Type B pancreatic cell (in vitro differentiated cells): ENCODE results near the gene LRR1. TPM values are rescaled to one million over a fixed set of nuclear protein-coding genes. Genes with fewer than 3 reads are reported as not detected.

ENCODE experiments used
- DNase-seq: peaks from one replicate; pipeline ENCODE4 v3.0.0; 2021; ENCODE audit warnings: mixed read lengths; ENCODE audit not compliant: unreplicated experiment; ENCODE audit errors: extremely low spot score
- H3K27ac Mint-ChIP-seq: 2 replicates; pipeline ENCODE4 v1.8.0; 2021; ENCODE audit warnings: mild to moderate bottlenecking, mixed read lengths
- H3K27me3 Mint-ChIP-seq: 2 replicates; pipeline ENCODE4 v1.8.0; 2021; ENCODE audit warnings: mixed read lengths
- H3K36me3 Mint-ChIP-seq: 2 replicates; pipeline ENCODE4 v1.8.0; 2021; ENCODE audit warnings: mixed read lengths
- H3K4me1 Mint-ChIP-seq: one replicate; pipeline ENCODE4 v1.8.0; 2021; ENCODE audit warnings: mixed read lengths; ENCODE audit not compliant: unreplicated experiment
- H3K4me3 Mint-ChIP-seq: 2 replicates; pipeline ENCODE4 v1.8.0; 2021; ENCODE audit warnings: mild to moderate bottlenecking, mixed read lengths
- H3K9me3 Mint-ChIP-seq: 2 replicates; pipeline ENCODE4 v1.8.0; 2021; ENCODE audit warnings: mixed read lengths
- CTCF ChIP-seq: fragments of 200-600 bp; sonication (generic); conservative IDR thresholded peaks from 2 replicates; pipeline ENCODE4 v1.5.0; 2021; ENCODE audit warnings: antibody characterized with exemption, mild to moderate bottlenecking
- total RNA-seq: library from RNA; stranded (reverse); gene quantifications from 2 replicates; pipeline ENCODE4 v1.2.1, GENCODE V29; 2021; ENCODE audit warnings: low replicate concordance

The LRR1 gene
- total RNA-seq, 1 donor from 2014 or later = 20.1 TPM

GRCh38 chr14:49637534-49638078 is 38.9 kb downstream of the LRR1 start:
- Mint-ChIP-seq H3K27me3 (no peaks in the 10 kb centered on the region), H3K9me3 (no peaks in the 10 kb centered on the region), H3K27ac (no peak overlapping the region), H3K4me3 (peak overlapping the region; percentile 24), H3K36me3 (peaks cover 27% of the 10 kb centered on the region), H3K4me1 (peaks cover 29% of the 10 kb centered on the region)
- DNase-seq = no peak
- TF ChIP-seq CTCF = no peak

GRCh38 chr14:49640540-49641417 is 42.0 kb downstream of the LRR1 start:
- no peaks in the 10 kb centered on the region for H3K27me3 Mint-ChIP-seq
- H3K27ac Mint-ChIP-seq = no peak overlapping the region
- no peaks in the 10 kb centered on the region for H3K9me3 Mint-ChIP-seq
- no peak overlapping the region for H3K4me3 Mint-ChIP-seq
- no peak for DNase-seq
- no peak for TF ChIP-seq CTCF
- H3K4me1 Mint-ChIP-seq = peaks cover 25% of the 10 kb centered on the region
- H3K36me3 Mint-ChIP-seq = peaks cover 23% of the 10 kb centered on the region

DNA sequence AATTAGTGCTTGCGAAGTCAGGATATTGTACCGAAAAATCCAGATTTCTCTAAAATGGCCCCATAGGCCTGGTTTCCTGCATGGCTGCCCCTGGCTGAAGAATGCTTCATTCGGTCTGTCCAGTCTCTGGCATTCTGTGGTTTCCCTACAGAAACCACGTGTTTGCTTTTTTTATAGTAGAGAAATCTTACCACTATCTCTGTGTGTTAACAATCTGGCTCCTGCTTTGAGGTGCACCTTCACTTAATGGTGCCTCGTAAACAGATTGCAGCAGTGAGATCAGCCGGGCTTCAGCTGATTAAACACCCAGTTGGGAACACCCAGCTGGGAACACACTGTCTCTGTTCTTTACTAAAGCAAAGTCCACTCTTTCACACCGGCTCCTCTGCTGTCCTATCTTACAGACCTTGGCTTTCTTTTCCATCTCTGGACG is 43.0 kb downstream of the LRR1 start:
- Mint-ChIP-seq H3K9me3 (no peaks in the 10 kb centered on the region), H3K4me3 (no peak overlapping the region), H3K4me1 (peaks cover 22% of the 10 kb centered on the region), H3K27me3 (no peaks in the 10 kb centered on the region), H3K27ac (peak overlapping the region; percentile 29), H3K36me3 (peaks cover 22% of the 10 kb centered on the region)
- no peak for DNase-seq
- TF ChIP-seq CTCF = no peak

- Mint-ChIP-seq H3K36me3 (peaks cover 21% of the 10 kb centered on the region), H3K27me3 (no peaks in the 10 kb centered on the region), H3K4me1 (peaks cover 19% of the 10 kb centered on the region), H3K27ac (peak overlapping the region; percentile 29), H3K4me3 (no peak overlapping the region), H3K9me3 (no peaks in the 10 kb centered on the region)
- no peak for TF ChIP-seq CTCF
- no peak for DNase-seq
These were observed 43.4 kb downstream of the LRR1 start for GRCh38 chr14:49642163-49642562.

GRCh38 chr14:49653508-49653907 is 54.8 kb downstream of the LRR1 start:
- H3K9me3 Mint-ChIP-seq = no peaks in the 10 kb centered on the region
- no peaks in the 10 kb centered on the region for H3K27me3 Mint-ChIP-seq
- DNase-seq = no peak
- TF ChIP-seq CTCF = no peak
- H3K4me1 Mint-ChIP-seq = no peaks in the 10 kb centered on the region
- H3K4me3 Mint-ChIP-seq = no peak overlapping the region
- no peak overlapping the region for H3K27ac Mint-ChIP-seq
- H3K36me3 Mint-ChIP-seq = peaks cover 4% of the 10 kb centered on the region
